T-helper 2 cell treated with Interferon-gamma antibody and Interleukin-4, amounts not matched to agents 5 μg/mL and 100 μg/mL, for 36 hours (primary cell): ENCODE data around the gene ZMYND10.

Experiments
- DNase-seq: peaks from one replicate; pipeline ENCODE4 v3.0.0; 2021; ENCODE audit warnings: low spot score
- H3K27ac Mint-ChIP-seq: one replicate; pipeline ENCODE4 v1.8.0; 2021; ENCODE audit warnings: mild to moderate bottlenecking, mixed read lengths
- H3K27me3 Mint-ChIP-seq: one replicate; pipeline ENCODE4 v1.8.0; 2021; ENCODE audit warnings: low read depth, mixed read lengths
- H3K36me3 Mint-ChIP-seq: one replicate; pipeline ENCODE4 v1.8.0; 2021; ENCODE audit warnings: low read depth, mixed read lengths
- H3K4me1 Mint-ChIP-seq: one replicate; pipeline ENCODE4 v1.8.0; 2021; ENCODE audit warnings: low read depth, mixed read lengths
- H3K4me3 Mint-ChIP-seq: one replicate; pipeline ENCODE4 v1.8.0; 2022; ENCODE audit warnings: mild to moderate bottlenecking, moderate library complexity, mixed read lengths
- H3K9me3 Mint-ChIP-seq: one replicate; pipeline ENCODE4 v1.8.0; 2021; ENCODE audit warnings: mixed read lengths

The ZMYND10 gene

GRCh38 chr3:50378024-50378423, 32.5 kb upstream of the ZMYND10 start:
- no peak overlapping the region for H3K4me3 Mint-ChIP-seq
- no peaks in the 10 kb centered on the region for H3K36me3 Mint-ChIP-seq
- H3K27me3 Mint-ChIP-seq: no peaks in the 10 kb centered on the region
- DNase-seq: no peak
- no peaks in the 10 kb centered on the region for H3K9me3 Mint-ChIP-seq
- H3K27ac Mint-ChIP-seq: peak overlapping the region; percentile 24
- peaks cover 2% of the 10 kb centered on the region for H3K4me1 Mint-ChIP-seq

GRCh38 chr3:50375258-50375931, 29.9 kb upstream of the ZMYND10 start:
- Mint-ChIP-seq H3K9me3 (no peaks in the 10 kb centered on the region), H3K4me3 (no peak overlapping the region), H3K27ac (no peak overlapping the region)

GRCh38 chr3:50374363-50375257, 29.1 kb upstream of the ZMYND10 start:
- H3K4me3 Mint-ChIP-seq: no peak overlapping the region
- no peaks in the 10 kb centered on the region for H3K9me3 Mint-ChIP-seq

More at GRCh38 chr3:50375258-50375931, 29.9 kb upstream of the ZMYND10 start:
- no peak for DNase-seq
- no peaks in the 10 kb centered on the region for H3K36me3 Mint-ChIP-seq
- peaks cover 2% of the 10 kb centered on the region for H3K4me1 Mint-ChIP-seq
- no peaks in the 10 kb centered on the region for H3K27me3 Mint-ChIP-seq

GRCh38 chr3:50373146-50374051, 27.9 kb upstream of the ZMYND10 start:
- Mint-ChIP-seq H3K27ac (peak overlapping the region; percentile 53), H3K27me3 (no peaks in the 10 kb centered on the region), H3K9me3 (no peaks in the 10 kb centered on the region), H3K4me1 (peaks cover 2% of the 10 kb centered on the region), H3K4me3 (no peak overlapping the region), H3K36me3 (no peaks in the 10 kb centered on the region)
- no peak for DNase-seq

More at GRCh38 chr3:50374363-50375257, 29.1 kb upstream of the ZMYND10 start:
- DNase-seq: no peak
- no peaks in the 10 kb centered on the region for H3K27me3 Mint-ChIP-seq
- H3K36me3 Mint-ChIP-seq: no peaks in the 10 kb centered on the region
- H3K27ac Mint-ChIP-seq: no peak overlapping the region
- peaks cover 2% of the 10 kb centered on the region for H3K4me1 Mint-ChIP-seq

GRCh38 chr3:50372349-50372748, 26.8 kb upstream of the ZMYND10 start:
- no peak overlapping the region for H3K27ac Mint-ChIP-seq

GRCh38 chr3:50371133-50371685, 25.7 kb upstream of the ZMYND10 start:
- Mint-ChIP-seq H3K4me3 (no peak overlapping the region), H3K36me3 (no peaks in the 10 kb centered on the region), H3K27ac (no peak overlapping the region), H3K4me1 (peaks cover 2% of the 10 kb centered on the region), H3K27me3 (no peaks in the 10 kb centered on the region), H3K9me3 (no peaks in the 10 kb centered on the region)
- DNase-seq: no peak

More at GRCh38 chr3:50372349-50372748, 26.8 kb upstream of the ZMYND10 start:
- Mint-ChIP-seq H3K4me3 (no peak overlapping the region), H3K36me3 (no peaks in the 10 kb centered on the region), H3K4me1 (peaks cover 2% of the 10 kb centered on the region), H3K9me3 (no peaks in the 10 kb centered on the region), H3K27me3 (no peaks in the 10 kb centered on the region)
- no peak for DNase-seq

- peaks cover 5% of the 10 kb centered on the region for H3K4me1 Mint-ChIP-seq
- no peaks in the 10 kb centered on the region for H3K9me3 Mint-ChIP-seq
- no peak for DNase-seq
- no peak overlapping the region for H3K27ac Mint-ChIP-seq
- H3K36me3 Mint-ChIP-seq: no peaks in the 10 kb centered on the region
- no peak overlapping the region for H3K4me3 Mint-ChIP-seq
- H3K27me3 Mint-ChIP-seq: no peaks in the 10 kb centered on the region
Observed at GRCh38 chr3:50370594-50370993, 25.1 kb upstream of the ZMYND10 start.

GRCh38 chr3:50369012-50369670, 23.6 kb upstream of the ZMYND10 start:
- no peak overlapping the region for H3K27ac Mint-ChIP-seq
- H3K4me1 Mint-ChIP-seq: peaks cover 8% of the 10 kb centered on the region
- H3K4me3 Mint-ChIP-seq: no peak overlapping the region

GRCh38 chr3:50365842-50366220, 20.3 kb upstream of the ZMYND10 start:
- no peak for DNase-seq
- H3K4me3 Mint-ChIP-seq: peak overlapping the region; percentile 81
- H3K36me3 Mint-ChIP-seq: no peaks in the 10 kb centered on the region
- H3K27me3 Mint-ChIP-seq: no peaks in the 10 kb centered on the region
- peak overlapping the region; percentile 81 for H3K27ac Mint-ChIP-seq
- peaks cover 7% of the 10 kb centered on the region for H3K4me1 Mint-ChIP-seq
- no peaks in the 10 kb centered on the region for H3K9me3 Mint-ChIP-seq

More at GRCh38 chr3:50369012-50369670, 23.6 kb upstream of the ZMYND10 start:
- no peak for DNase-seq
- H3K27me3 Mint-ChIP-seq: no peaks in the 10 kb centered on the region
- no peaks in the 10 kb centered on the region for H3K9me3 Mint-ChIP-seq
- H3K36me3 Mint-ChIP-seq: no peaks in the 10 kb centered on the region

GRCh38 chr3:50365080-50365841, 19.7 kb upstream of the ZMYND10 start:
- Mint-ChIP-seq H3K4me1 (peaks cover 7% of the 10 kb centered on the region), H3K9me3 (no peaks in the 10 kb centered on the region), H3K27ac (peak overlapping the region; percentile 81), H3K4me3 (peak overlapping the region; percentile 81), H3K36me3 (no peaks in the 10 kb centered on the region), H3K27me3 (no peaks in the 10 kb centered on the region)
- DNase-seq: peak; percentile 90

- no peaks in the 10 kb centered on the region for H3K27me3 Mint-ChIP-seq
- peak overlapping the region; percentile 31 for H3K27ac Mint-ChIP-seq
- no peak for DNase-seq
- no peaks in the 10 kb centered on the region for H3K9me3 Mint-ChIP-seq
- peak overlapping the region; percentile 81 for H3K4me3 Mint-ChIP-seq
- peaks cover 13% of the 10 kb centered on the region for H3K4me1 Mint-ChIP-seq
- H3K36me3 Mint-ChIP-seq: no peaks in the 10 kb centered on the region
Observed at GRCh38 chr3:50364573-50365079, 19.1 kb upstream of the ZMYND10 start.

- H3K27ac Mint-ChIP-seq: peak overlapping the region; percentile 95
Observed at GRCh38 chr3:50359760-50360110, 14.2 kb upstream of the ZMYND10 start.

More at GRCh38 chr3:50359760-50360110, 14.2 kb upstream of the ZMYND10 start:
- Mint-ChIP-seq H3K27me3 (no peaks in the 10 kb centered on the region), H3K9me3 (no peaks in the 10 kb centered on the region), H3K4me3 (peak overlapping the region; percentile 98), H3K4me1 (peaks cover 31% of the 10 kb centered on the region), H3K36me3 (peaks cover 20% of the 10 kb centered on the region)
- no peak for DNase-seq
